ENCODE data around the gene SAMD9. TPM values are rescaled to one million over a fixed set of nuclear protein-coding genes. Genes with fewer than 3 reads are reported as not detected.
"Not testable (repeated sequence)": the region's sequence is repeated elsewhere in the genome, so short reads cannot be mapped to it uniquely, and the experiment has no call there.

SAMD9 gene
- total RNA-seq, 2 donors from 2014 or later, result 12.9 to 21.5 TPM

GRCh38 chr7:93140582-93141191 lies 22.9 kb upstream of the SAMD9 start:
- Histone ChIP-seq H3K4me3 (no peak overlapping the region), H3K4me1 (no peaks in the 10 kb centered on the region), H3K27ac (no peak overlapping the region), H3K9me3 (no peaks in the 10 kb centered on the region), H3K9ac (ENCODE audit: low read depth in 2 of 2, low read length in 2 of 2) (no peak overlapping the region), H3K27me3 (no peaks in the 10 kb centered on the region), H3K36me3 (peaks cover 4% of the 10 kb centered on the region)
- TF ChIP-seq, protein P1, sequence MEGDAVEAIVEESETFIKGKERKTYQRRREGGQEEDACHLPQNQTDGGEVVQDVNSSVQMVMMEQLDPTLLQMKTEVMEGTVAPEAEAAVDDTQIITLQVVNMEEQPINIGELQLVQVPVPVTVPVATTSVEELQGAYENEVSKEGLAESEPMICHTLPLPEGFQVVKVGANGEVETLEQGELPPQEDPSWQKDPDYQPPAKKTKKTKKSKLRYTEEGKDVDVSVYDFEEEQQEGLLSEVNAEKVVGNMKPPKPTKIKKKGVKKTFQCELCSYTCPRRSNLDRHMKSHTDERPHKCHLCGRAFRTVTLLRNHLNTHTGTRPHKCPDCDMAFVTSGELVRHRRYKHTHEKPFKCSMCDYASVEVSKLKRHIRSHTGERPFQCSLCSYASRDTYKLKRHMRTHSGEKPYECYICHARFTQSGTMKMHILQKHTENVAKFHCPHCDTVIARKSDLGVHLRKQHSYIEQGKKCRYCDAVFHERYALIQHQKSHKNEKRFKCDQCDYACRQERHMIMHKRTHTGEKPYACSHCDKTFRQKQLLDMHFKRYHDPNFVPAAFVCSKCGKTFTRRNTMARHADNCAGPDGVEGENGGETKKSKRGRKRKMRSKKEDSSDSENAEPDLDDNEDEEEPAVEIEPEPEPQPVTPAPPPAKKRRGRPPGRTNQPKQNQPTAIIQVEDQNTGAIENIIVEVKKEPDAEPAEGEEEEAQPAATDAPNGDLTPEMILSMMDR (IDR thresholded peaks at IDR 0.05), result no peak
- intact Hi-C loops (cut with DNase I), result no loop called here
- no peak for DNase-seq

GRCh38 chr7:93138576-93138975 lies 20.8 kb upstream of the SAMD9 start:
- no peak overlapping the region for H3K9ac ChIP-seq (ENCODE audit: low read depth in 2 of 2, low read length in 2 of 2)
- TF ChIP-seq, protein P1 (IDR thresholded peaks at IDR 0.05), result no peak
- no peaks in the 10 kb centered on the region for H3K4me1 ChIP-seq
- H3K27ac ChIP-seq, result no peak overlapping the region
- no peaks in the 10 kb centered on the region for H3K27me3 ChIP-seq
- intact Hi-C loops (cut with DNase I), result no loop called here
- H3K4me3 ChIP-seq, result no peak overlapping the region
- DNase-seq, result no peak
- H3K9me3 ChIP-seq, result no peaks in the 10 kb centered on the region
- peaks cover 3% of the 10 kb centered on the region for H3K36me3 ChIP-seq

DNA sequence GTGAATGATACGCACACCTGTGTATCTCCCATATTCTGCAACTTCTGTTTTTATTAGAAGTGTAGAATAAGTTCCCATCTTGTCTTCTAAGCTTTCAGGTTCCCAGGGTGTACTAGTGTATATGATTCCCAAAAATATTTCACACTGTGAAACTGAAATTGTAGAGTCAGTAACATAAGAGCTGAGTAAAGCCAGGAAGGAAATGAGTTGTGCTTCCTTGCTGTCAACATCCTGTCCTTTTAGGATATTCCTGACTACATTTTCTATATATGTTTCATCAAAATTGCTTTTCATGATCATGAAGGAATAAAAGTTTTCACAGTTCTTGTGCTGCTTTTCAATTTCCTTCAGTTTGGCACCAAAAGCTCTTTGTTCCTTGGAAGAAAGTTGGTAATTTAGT lies 15.2 kb upstream of the SAMD9 start:
- H3K9ac ChIP-seq (ENCODE audit: low read depth in 2 of 2, low read length in 2 of 2), result no peak overlapping the region
- no peaks in the 10 kb centered on the region for H3K9me3 ChIP-seq
- intact Hi-C loops (cut with DNase I), result no loop called here
- no peak overlapping the region for H3K4me3 ChIP-seq
- H3K27me3 ChIP-seq, result no peaks in the 10 kb centered on the region
- H3K27ac ChIP-seq, result no peak overlapping the region
- TF ChIP-seq, protein P1 (IDR thresholded peaks at IDR 0.05), result no peak
- peaks cover 3% of the 10 kb centered on the region for H3K36me3 ChIP-seq
- no peak for DNase-seq
- no peaks in the 10 kb centered on the region for H3K4me1 ChIP-seq

DNA sequence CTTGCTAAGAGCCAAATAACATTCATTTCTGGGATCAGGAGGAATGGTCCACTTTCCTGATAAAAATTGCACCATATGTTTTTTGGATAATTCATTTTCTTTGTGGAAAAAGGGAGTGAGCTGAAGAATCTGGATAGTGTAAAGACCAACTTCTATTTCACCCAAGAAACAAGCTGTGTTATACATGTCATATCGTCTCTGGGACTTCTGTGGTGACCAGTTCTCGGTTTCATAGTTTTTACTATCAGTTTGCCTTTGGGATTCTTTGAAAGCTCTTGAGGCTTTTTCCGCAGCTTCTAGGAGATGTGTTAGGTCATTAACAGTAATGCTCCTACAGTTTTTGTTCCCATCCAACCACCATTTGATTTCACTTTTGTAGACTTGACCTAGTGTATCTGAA lies 14.4 kb upstream of the SAMD9 start:
- Histone ChIP-seq H3K9ac (ENCODE audit: low read depth in 2 of 2, low read length in 2 of 2) (no peak overlapping the region), H3K9me3 (no peaks in the 10 kb centered on the region), H3K4me1 (no peaks in the 10 kb centered on the region), H3K27me3 (no peaks in the 10 kb centered on the region), H3K4me3 (no peak overlapping the region), H3K36me3 (peaks cover 3% of the 10 kb centered on the region), H3K27ac (no peak overlapping the region)
- intact Hi-C loops (cut with DNase I), result no loop called here
- TF ChIP-seq, protein P1 (IDR thresholded peaks at IDR 0.05), result no peak
- DNase-seq, result no peak

GRCh38 chr7:93126954-93127353 lies 9.2 kb upstream of the SAMD9 start:
- H3K4me1 ChIP-seq; intact Hi-C loops (cut with DNase I); H3K36me3 ChIP-seq; H3K27ac ChIP-seq; H3K9ac ChIP-seq (ENCODE audit: low read depth in 2 of 2, low read length in 2 of 2); H3K9me3 ChIP-seq; H3K4me3 ChIP-seq; DNase-seq; H3K27me3 ChIP-seq: not testable (repeated sequence)

GRCh38 chr7:93123532-93123931 lies 5.8 kb upstream of the SAMD9 start:
- H3K4me1 ChIP-seq; DNase-seq; H3K9me3 ChIP-seq; H3K36me3 ChIP-seq; H3K4me3 ChIP-seq; H3K27ac ChIP-seq; H3K9ac ChIP-seq (ENCODE audit: low read depth in 2 of 2, low read length in 2 of 2); H3K27me3 ChIP-seq; intact Hi-C loops (cut with DNase I): not testable (repeated sequence)
